ENCODE results near the gene FBXO21. TPM values are rescaled to one million over a fixed set of nuclear protein-coding genes. Genes with fewer than 3 reads are reported as not detected.
A peak's percentile ranks its signal among the peaks of the same experiment; 100 is the strongest.

FBXO21 gene
- total RNA-seq, 2 experiments from 2014 or later: 34.4 to 60.8 TPM

DNA sequence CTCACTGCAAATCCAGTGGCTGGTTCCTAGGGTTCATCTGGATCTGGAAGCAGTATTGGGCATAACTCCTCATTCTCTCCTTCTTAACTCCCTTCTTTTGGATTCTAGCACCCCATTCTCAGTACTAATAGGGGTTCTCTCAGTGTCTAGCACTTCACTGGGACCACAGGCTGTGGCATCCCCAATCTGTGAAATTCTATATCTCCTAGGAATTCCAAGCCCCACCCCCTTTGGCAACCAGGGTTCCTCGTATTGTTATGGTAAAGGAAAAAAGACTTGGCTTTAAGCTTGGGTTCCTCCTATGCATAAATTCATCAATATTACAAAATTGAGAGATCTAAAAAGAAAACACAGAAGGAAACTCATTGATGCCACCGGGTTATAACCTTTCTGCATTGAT lies 45.0 kb upstream of the FBXO21 start:
- no peaks in the 10 kb centered on the region for H4K20me1 ChIP-seq (ENCODE audit: insufficient read depth, low read length)
- no peaks in the 10 kb centered on the region for H3K4me1 ChIP-seq (ENCODE audit: insufficient read depth, low read length, poor library complexity, severe bottlenecking)
- H3K79me2 ChIP-seq (ENCODE audit: insufficient read depth, low read depth, low read length): no peaks in the 10 kb centered on the region
- no peaks in the 10 kb centered on the region for H3K9me3 ChIP-seq (ENCODE audit: low read length)
- intact Hi-C loops (cut with micrococcal nuclease; ENCODE audit: unreplicated experiment): loop anchor here (10.0 kb wide), 1 partner anchor 350 kb away; no protein-coding TSS in a partner anchor
- ChIA-PET POLR2A (no interaction called here), CTCF (ENCODE audit: unreplicated experiment) (no interaction called here)
- H3K27ac ChIP-seq (ENCODE audit: low read depth, low read length, poor library complexity, severe bottlenecking): no peak overlapping the region
- no peak overlapping the region for H3K4me2 ChIP-seq (ENCODE audit: low read length)
- BruUV-seq (replicated peaks): no TSS peak
- H3K36me3 ChIP-seq (ENCODE audit: insufficient read depth, low read length): no peaks in the 10 kb centered on the region
- no peak for TF ChIP-seq EZH2phosphoT487 (IDR thresholded peaks at IDR 0.05; ENCODE audit: borderline replicate concordance, low read depth, low read length)
- TF ChIP-seq, protein P1, sequence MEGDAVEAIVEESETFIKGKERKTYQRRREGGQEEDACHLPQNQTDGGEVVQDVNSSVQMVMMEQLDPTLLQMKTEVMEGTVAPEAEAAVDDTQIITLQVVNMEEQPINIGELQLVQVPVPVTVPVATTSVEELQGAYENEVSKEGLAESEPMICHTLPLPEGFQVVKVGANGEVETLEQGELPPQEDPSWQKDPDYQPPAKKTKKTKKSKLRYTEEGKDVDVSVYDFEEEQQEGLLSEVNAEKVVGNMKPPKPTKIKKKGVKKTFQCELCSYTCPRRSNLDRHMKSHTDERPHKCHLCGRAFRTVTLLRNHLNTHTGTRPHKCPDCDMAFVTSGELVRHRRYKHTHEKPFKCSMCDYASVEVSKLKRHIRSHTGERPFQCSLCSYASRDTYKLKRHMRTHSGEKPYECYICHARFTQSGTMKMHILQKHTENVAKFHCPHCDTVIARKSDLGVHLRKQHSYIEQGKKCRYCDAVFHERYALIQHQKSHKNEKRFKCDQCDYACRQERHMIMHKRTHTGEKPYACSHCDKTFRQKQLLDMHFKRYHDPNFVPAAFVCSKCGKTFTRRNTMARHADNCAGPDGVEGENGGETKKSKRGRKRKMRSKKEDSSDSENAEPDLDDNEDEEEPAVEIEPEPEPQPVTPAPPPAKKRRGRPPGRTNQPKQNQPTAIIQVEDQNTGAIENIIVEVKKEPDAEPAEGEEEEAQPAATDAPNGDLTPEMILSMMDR (conservative IDR thresholded peaks at IDR 0.05; ENCODE audit: low read length): no peak
- H2AFZ ChIP-seq (ENCODE audit: low read length): no peak overlapping the region
- H3K9me2 ChIP-seq (ENCODE audit: insufficient read depth, low read length): no peaks in the 10 kb centered on the region
- H3K4me3 ChIP-seq (ENCODE audit: low read depth, low read length, poor library complexity, severe bottlenecking): no peak overlapping the region
- DNase-seq (ENCODE audit: low spot score): no peak

DNA sequence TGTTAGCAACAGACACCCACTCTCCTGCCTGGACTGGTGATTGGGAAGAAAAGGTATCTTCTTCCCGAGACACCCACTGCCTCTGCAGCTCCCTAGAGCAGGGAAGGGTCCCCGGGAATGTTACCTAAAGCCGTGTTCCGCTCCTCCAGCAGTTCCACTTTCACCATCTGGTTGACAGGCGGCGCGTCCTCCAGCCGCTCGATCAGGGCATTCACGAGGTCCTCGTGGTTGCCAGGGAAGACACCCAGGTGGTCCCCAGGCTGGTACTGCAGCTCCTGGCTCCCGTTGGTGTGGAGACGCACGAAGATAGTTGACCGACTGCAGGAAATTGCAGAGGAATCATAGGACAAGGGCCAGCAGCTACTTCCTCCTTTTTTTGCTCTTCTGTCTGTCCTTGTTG lies 44.2 kb upstream of the FBXO21 start:
- no peaks in the 10 kb centered on the region for H3K4me1 ChIP-seq (ENCODE audit: insufficient read depth, low read length, poor library complexity, severe bottlenecking)
- H4K20me1 ChIP-seq (ENCODE audit: insufficient read depth, low read length): no peaks in the 10 kb centered on the region
- POLR2A ChIA-PET: no interaction called here
- DNase-seq (ENCODE audit: low spot score): no peak
- BruUV-seq (replicated peaks): no TSS peak
- no peaks in the 10 kb centered on the region for H3K9me3 ChIP-seq (ENCODE audit: low read length)
- no peaks in the 10 kb centered on the region for H3K36me3 ChIP-seq (ENCODE audit: insufficient read depth, low read length)
- no peaks in the 10 kb centered on the region for H3K9me2 ChIP-seq (ENCODE audit: insufficient read depth, low read length)
- no peak overlapping the region for H3K4me3 ChIP-seq (ENCODE audit: low read depth, low read length, poor library complexity, severe bottlenecking)
- H3K27ac ChIP-seq (ENCODE audit: low read depth, low read length, poor library complexity, severe bottlenecking): no peak overlapping the region
- CTCF ChIA-PET (ENCODE audit: unreplicated experiment): no interaction called here
- TF ChIP-seq EZH2phosphoT487 (IDR thresholded peaks at IDR 0.05; ENCODE audit: borderline replicate concordance, low read depth, low read length): no peak
- TF ChIP-seq, protein P1 (conservative IDR thresholded peaks at IDR 0.05; ENCODE audit: low read length): no peak
- no peak overlapping the region for H2AFZ ChIP-seq (ENCODE audit: low read length)
- intact Hi-C loops (cut with micrococcal nuclease; ENCODE audit: unreplicated experiment): loop anchor here (10.0 kb wide), 1 partner anchor 350 kb away; no protein-coding TSS in a partner anchor
- H3K79me2 ChIP-seq (ENCODE audit: insufficient read depth, low read depth, low read length): no peaks in the 10 kb centered on the region
- H3K4me2 ChIP-seq (ENCODE audit: low read length): no peak overlapping the region

DNA sequence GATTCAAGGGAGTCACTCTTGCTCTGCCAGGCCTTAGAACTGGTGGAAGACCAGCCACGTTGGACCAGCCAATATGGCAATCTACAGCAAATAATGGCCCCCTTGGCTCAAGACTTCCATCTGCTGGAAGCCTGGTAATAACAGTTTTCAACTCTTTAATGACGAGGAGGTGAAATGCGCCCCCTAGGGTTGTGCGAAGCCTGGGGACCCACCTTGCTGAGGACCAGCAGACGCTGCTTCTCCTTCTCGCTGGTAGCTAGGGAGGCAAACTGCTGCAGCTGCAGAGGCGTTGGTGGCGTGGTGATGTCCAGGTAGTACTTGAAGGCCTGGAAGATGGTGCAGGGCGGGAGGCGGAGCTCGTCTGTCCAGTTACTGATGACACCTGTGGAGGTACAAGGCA lies 41.5 kb upstream of the FBXO21 start:
- intact Hi-C loops (cut with micrococcal nuclease; ENCODE audit: unreplicated experiment): loop anchor here (10.0 kb wide), 1 partner anchor 353 kb away; no protein-coding TSS in a partner anchor
- no peaks in the 10 kb centered on the region for H3K36me3 ChIP-seq (ENCODE audit: insufficient read depth, low read length)
- H2AFZ ChIP-seq (ENCODE audit: low read length): no peak overlapping the region
- no TSS peak for BruUV-seq (replicated peaks)
- TF ChIP-seq, protein P1 (conservative IDR thresholded peaks at IDR 0.05; ENCODE audit: low read length): peak; percentile 46
- TF ChIP-seq EZH2phosphoT487 (IDR thresholded peaks at IDR 0.05; ENCODE audit: borderline replicate concordance, low read depth, low read length): no peak
- no peaks in the 10 kb centered on the region for H3K9me2 ChIP-seq (ENCODE audit: insufficient read depth, low read length)
- H3K4me3 ChIP-seq (ENCODE audit: low read depth, low read length, poor library complexity, severe bottlenecking): no peak overlapping the region
- no peak overlapping the region for H3K27ac ChIP-seq (ENCODE audit: low read depth, low read length, poor library complexity, severe bottlenecking)
- no peak overlapping the region for H3K4me2 ChIP-seq (ENCODE audit: low read length)
- H3K4me1 ChIP-seq (ENCODE audit: insufficient read depth, low read length, poor library complexity, severe bottlenecking): no peaks in the 10 kb centered on the region
- H4K20me1 ChIP-seq (ENCODE audit: insufficient read depth, low read length): no peaks in the 10 kb centered on the region
- no peaks in the 10 kb centered on the region for H3K79me2 ChIP-seq (ENCODE audit: insufficient read depth, low read depth, low read length)
- no peak for DNase-seq (ENCODE audit: low spot score)
- no peaks in the 10 kb centered on the region for H3K9me3 ChIP-seq (ENCODE audit: low read length)
- ChIA-PET CTCF (ENCODE audit: unreplicated experiment) (no interaction called here), POLR2A (no interaction called here)

All from OCI-LY7 (cell line).